ENCODE measurements around the gene THSD4.

THSD4 gene

GRCh38 chr15:71761649-71762048 is 646.4 kb downstream of the THSD4 start:
- TF ChIP-seq CTCF (conservative IDR thresholded peaks at IDR 0.05; ENCODE audit: control insufficient read depth, insufficient read depth, low read depth, low read length): no peak
- no peak overlapping the region for H3K4me3 ChIP-seq (ENCODE audit: control insufficient read depth, low read depth, low read length)
- peak; percentile 88 for DNase-seq (ENCODE audit: low read depth)

DNA sequence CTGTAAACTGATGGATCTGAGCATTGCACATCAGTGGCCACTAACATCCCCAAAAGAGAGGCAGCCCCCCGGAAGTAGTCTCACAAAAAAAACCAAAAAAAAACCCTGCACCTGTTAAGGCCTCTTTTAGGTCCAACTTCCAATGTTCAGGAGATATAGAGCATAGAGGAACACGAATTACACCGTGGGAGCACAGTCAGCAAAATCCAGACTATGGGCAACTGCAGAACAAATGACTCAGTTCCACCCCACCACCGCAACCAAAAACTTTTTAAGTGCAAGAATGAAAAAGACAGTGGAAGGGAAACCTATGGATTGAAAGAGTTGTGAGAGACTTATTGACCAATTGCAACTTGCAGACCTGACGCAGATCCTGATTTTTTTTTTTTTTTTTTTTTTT is 652.9 kb downstream of the THSD4 start:
- no peak overlapping the region for H3K4me3 ChIP-seq (ENCODE audit: control insufficient read depth, low read depth, low read length)
- TF ChIP-seq CTCF (conservative IDR thresholded peaks at IDR 0.05; ENCODE audit: control insufficient read depth, insufficient read depth, low read depth, low read length): no peak
- no peak for DNase-seq (ENCODE audit: low read depth)

DNA sequence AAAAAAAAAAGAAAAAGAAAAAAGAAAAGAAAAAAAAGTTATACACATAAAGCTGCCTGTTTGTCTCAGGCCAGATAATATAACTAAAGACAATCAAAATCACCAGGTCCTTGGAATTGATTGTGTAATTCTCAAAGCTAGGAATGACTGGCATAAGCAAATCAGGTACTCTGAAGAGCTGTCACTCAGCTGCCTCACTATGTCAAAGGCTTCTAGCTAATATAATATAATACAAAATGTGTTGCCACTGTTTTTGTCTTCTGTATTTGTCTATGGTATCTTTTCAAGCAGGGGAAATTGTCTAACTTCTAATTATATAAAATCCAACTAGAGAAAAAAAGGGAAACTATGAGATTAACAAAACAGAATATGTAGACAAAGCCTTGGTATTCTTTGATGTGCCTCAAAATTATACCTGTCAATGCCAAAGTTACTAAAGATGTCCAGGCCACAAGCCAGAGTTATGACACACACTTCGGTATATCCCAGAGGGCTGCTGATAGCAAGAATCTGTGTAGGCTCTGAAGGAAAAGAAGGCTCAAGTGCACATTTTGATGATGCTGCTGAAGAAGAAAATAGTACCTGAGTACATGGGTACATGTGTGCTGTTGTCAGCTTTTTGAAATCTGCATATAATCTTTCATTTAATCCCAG is 658.1 kb downstream of the THSD4 start:
- no peak overlapping the region for H3K4me3 ChIP-seq (ENCODE audit: control insufficient read depth, low read depth, low read length)
- no peak for TF ChIP-seq CTCF (conservative IDR thresholded peaks at IDR 0.05; ENCODE audit: control insufficient read depth, insufficient read depth, low read depth, low read length)
- no peak for DNase-seq (ENCODE audit: low read depth)

- H3K4me3 ChIP-seq (ENCODE audit: control insufficient read depth, low read depth, low read length): no peak overlapping the region
- no peak for DNase-seq (ENCODE audit: low read depth)
Measured at GRCh38 chr15:71775856-71776255, 660.6 kb downstream of the THSD4 start.

GRCh38 chr15:71776304-71776703 is 661.0 kb downstream of the THSD4 start:
- H3K4me3 ChIP-seq (ENCODE audit: control insufficient read depth, low read depth, low read length): no peak overlapping the region
- no peak for TF ChIP-seq CTCF (conservative IDR thresholded peaks at IDR 0.05; ENCODE audit: control insufficient read depth, insufficient read depth, low read depth, low read length)
- DNase-seq (ENCODE audit: low read depth): no peak

More at GRCh38 chr15:71775856-71776255, 660.6 kb downstream of the THSD4 start:
- TF ChIP-seq CTCF (conservative IDR thresholded peaks at IDR 0.05; ENCODE audit: control insufficient read depth, insufficient read depth, low read depth, low read length): no peak

DNA sequence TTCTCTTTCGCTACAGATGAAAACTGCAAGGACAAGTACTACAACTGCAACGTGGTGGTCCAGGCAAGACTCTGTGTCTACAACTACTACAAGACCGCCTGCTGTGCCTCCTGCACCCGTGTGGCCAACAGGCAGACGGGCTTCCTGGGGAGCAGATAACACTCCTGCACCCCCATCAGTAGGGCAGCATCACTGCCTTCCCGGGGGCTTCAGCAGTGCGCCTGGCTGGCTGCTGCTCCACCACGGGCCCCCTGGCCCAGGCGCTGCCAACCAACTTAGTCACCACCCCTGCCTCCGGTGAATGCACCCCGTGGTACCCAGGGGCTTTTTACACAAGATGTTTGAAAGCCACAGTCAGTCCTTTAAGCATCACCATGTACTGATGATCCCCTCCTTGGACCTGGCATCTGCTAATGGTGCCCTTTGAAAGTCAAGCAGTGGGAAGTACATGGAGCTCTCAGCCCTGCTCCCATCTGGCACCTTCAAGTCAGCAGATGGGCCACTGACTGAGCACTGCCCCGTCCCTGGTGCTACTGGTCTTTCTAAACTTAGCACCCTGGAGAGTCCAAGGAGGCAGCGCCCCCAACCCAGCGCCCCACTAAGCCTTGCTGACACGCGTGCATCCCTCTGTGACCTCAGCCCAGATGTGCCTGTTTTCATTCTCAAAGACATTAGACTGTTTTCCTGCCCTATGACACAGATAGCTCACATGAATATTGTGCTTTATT is 662.1 kb downstream of the THSD4 start:
- no peak for TF ChIP-seq CTCF (conservative IDR thresholded peaks at IDR 0.05; ENCODE audit: control insufficient read depth, insufficient read depth, low read depth, low read length)
- DNase-seq (ENCODE audit: low read depth): no peak
- no peak overlapping the region for H3K4me3 ChIP-seq (ENCODE audit: control insufficient read depth, low read depth, low read length)
